ENCODE data around the gene INO80D.
"Not testable (repeated sequence)": the region's sequence is repeated elsewhere in the genome, so short reads cannot be mapped to it uniquely, and the experiment has no call there.

Gene INO80D

GRCh38 chr2:206080927-206081326, 5.0 kb downstream of the INO80D start:
- no peak overlapping the region for H3K27ac ChIP-seq
- TF ChIP-seq, protein P1, sequence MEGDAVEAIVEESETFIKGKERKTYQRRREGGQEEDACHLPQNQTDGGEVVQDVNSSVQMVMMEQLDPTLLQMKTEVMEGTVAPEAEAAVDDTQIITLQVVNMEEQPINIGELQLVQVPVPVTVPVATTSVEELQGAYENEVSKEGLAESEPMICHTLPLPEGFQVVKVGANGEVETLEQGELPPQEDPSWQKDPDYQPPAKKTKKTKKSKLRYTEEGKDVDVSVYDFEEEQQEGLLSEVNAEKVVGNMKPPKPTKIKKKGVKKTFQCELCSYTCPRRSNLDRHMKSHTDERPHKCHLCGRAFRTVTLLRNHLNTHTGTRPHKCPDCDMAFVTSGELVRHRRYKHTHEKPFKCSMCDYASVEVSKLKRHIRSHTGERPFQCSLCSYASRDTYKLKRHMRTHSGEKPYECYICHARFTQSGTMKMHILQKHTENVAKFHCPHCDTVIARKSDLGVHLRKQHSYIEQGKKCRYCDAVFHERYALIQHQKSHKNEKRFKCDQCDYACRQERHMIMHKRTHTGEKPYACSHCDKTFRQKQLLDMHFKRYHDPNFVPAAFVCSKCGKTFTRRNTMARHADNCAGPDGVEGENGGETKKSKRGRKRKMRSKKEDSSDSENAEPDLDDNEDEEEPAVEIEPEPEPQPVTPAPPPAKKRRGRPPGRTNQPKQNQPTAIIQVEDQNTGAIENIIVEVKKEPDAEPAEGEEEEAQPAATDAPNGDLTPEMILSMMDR (conservative IDR thresholded peaks at IDR 0.05) = no peak

DNA sequence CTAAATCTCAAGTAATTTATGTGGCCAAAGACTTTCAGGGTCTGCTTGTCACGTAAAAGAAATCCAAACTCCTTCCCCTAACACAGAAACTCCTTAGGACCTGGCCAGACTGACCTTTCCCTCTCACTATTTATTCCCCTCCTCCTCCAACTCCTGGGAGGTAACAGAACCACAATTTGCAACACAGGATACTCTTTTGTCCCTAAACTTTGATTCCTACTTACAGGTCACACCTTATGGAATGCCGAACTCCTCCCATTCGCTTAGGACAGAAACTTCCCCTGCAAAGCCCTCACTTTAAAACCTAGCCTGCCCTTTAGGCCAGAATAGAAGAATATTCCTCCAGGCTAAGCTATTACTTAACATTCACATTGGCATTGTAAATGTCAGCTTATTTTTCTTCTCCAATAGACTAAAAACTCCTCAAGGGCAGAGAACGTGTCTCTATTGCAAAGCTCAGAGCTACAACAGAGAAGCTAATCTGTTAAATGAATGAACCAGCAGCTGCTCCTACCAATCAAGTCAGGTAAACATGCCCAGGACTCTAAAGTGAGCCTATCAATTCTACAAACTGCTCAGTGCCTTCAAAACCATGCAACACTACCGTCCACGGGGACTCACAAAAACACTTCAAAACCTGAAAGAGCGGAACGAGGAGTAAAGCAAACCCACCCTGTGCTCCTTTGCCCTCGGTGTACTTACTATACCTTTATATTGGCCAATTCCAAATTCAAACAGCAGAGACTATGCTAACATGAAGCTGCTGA, 6.1 kb downstream of the INO80D start:
- no peak overlapping the region for H3K27ac ChIP-seq
- TF ChIP-seq, protein P1 (conservative IDR thresholded peaks at IDR 0.05) = no peak

DNA sequence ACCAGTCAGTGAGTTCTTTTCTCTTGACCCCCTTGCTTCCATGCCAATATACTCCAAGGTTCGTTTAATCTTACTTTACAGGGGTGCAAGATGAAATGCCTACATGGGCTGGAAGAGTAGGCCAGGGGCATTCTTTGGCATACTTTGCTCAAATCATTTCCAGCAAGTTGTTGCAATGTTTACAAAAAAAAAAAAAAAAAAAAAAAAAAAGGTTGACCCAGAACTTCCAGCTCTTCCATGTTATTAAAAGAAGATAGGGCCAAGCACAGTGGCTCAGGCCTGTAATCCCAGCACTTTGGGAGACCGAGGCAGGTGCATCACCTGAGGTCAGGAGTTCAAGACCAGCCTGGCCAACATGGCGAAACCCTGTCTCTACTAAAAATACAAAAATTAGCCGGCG, 8.1 kb downstream of the INO80D start:
- not testable (repeated sequence) for H3K27ac ChIP-seq

- TF ChIP-seq, protein P1 (conservative IDR thresholded peaks at IDR 0.05) = no peak
- H3K27ac ChIP-seq = no peak overlapping the region
Measured at GRCh38 chr2:206075113-206075512, 10.9 kb downstream of the INO80D start.

DNA sequence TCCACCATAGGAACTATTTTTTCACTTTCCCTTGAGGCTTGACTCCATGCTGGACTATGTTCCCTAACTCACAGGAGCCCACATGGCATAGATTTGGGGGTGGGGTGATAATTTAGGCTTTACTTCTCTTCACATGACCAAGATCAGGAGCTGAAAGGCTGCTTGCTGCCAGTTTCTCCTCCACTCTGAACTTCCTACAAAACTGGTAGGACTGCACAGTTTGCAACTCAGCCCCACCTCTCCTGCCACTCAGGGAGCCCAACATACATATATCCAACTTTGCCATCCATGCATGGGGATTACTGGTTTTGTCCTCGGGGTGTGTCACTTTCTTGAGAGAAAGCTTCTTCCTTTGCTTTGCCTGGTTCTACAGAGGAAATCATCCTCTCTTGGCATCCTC, 14.2 kb downstream of the INO80D start:
- TF ChIP-seq, protein P1 (conservative IDR thresholded peaks at IDR 0.05) = no peak

DNA sequence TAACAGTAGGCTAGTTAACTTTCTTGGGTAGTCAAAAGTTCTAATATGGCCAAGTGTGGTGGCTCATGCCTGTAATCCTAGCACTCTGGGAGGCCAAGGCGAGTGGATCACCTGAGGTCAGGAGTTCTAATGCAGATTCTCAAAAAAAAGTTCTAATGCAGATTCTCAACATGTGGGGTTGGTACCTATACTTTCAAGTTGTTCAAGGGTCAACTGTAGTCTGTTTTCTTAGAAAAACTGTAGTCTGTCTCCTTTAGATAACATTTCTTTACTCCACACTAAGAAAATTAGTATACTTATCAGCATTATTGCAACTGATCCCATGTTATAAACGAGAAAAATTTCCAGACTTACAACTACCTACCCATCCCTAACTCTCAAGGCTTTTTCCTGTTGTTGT, 16.6 kb downstream of the INO80D start:
- no peak overlapping the region for H3K27ac ChIP-seq
- TF ChIP-seq, protein P1 (conservative IDR thresholded peaks at IDR 0.05) = no peak

More for the DNA sequence above, 14.2 kb downstream of the INO80D start:
- no peak overlapping the region for H3K27ac ChIP-seq

GRCh38 chr2:206068207-206068606, 17.8 kb downstream of the INO80D start:
- TF ChIP-seq, protein P1 (conservative IDR thresholded peaks at IDR 0.05) = no peak
- no peak overlapping the region for H3K27ac ChIP-seq

DNA sequence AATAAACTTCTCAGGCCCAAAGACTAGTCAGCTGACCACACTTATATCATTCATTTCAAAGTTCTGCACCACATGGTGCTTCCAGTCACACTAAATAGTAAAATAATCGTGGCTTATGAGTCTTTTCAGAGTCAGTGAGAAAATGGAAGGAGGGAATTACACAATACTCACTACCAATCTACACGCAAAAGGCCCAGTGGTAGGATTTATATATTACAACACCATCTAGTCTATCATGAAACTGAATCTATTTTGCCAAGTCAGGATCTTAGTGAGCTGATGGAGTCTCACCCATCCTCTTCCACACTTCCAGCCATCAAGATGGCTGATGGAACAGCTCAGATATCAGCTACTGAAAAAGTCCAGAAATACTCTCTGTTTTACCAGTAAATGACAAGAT, 21.9 kb downstream of the INO80D start:
- no peak overlapping the region for H3K27ac ChIP-seq
- TF ChIP-seq, protein P1 (conservative IDR thresholded peaks at IDR 0.05) = no peak

All from VCaP (cell line).